ENCODE results near the gene PLCB1. TPM values are rescaled to one million over a fixed set of nuclear protein-coding genes. Genes with fewer than 3 reads are reported as not detected.

PLCB1 gene
- total and polyA plus RNA-seq, 8 donors, result 8.8 to 27.7 (median 19.2) TPM

DNA sequence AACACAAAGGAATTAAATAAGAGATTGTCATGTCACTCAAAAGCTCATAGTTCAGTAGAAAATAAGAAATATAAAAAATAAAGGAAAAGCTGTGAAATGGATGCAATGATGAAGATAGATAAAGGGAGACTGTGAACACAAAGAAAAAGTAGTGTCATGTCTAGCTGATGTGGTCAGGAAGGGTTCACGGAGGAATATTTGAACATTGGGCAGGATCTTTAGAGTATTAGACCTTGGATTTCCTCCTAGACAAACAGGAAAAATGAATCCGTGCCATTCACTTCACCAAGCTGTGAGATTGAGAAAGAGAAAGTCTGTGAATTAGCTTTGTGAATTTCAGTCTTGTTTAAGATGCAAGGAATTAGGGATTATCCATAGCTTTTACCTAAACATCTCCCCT is 522.4 kb downstream of the PLCB1 start:
- Histone ChIP-seq H3K4me1 (no peaks in the 10 kb centered on the region), H3K9me3 (no peaks in the 10 kb centered on the region), H3K27me3 (no peaks in the 10 kb centered on the region), H3K4me3 (no peak overlapping the region), H3K36me3 (no peaks in the 10 kb centered on the region), H3K27ac (no peak overlapping the region)
- intact Hi-C loops (cut with DNase I), result no loop called here
- no peak for TF ChIP-seq CTCF (IDR thresholded peaks at IDR 0.05)
- ATAC-seq (no peak), DNase-seq (no peak)

GRCh38 chr20:8656335-8656734 is 524.3 kb downstream of the PLCB1 start:
- intact Hi-C loops (cut with DNase I), result no loop called here
- DNase-seq, result peak in 1 of 4 donors; percentile 23

GRCh38 chr20:8657664-8658063 is 525.6 kb downstream of the PLCB1 start:
- no peak for DNase-seq
- intact Hi-C loops (cut with DNase I), result no loop called here
- Histone ChIP-seq H3K27ac (no peak overlapping the region), H3K4me3 (no peak overlapping the region), H3K27me3 (no peaks in the 10 kb centered on the region), H3K36me3 (no peaks in the 10 kb centered on the region), H3K9me3 (no peaks in the 10 kb centered on the region), H3K4me1 (no peaks in the 10 kb centered on the region)
- no peak for ATAC-seq
- TF ChIP-seq CTCF (IDR thresholded peaks at IDR 0.05), result no peak

More at GRCh38 chr20:8656335-8656734, 524.3 kb downstream of the PLCB1 start:
- H3K4me1 ChIP-seq, result no peaks in the 10 kb centered on the region
- no peak overlapping the region for H3K4me3 ChIP-seq
- no peaks in the 10 kb centered on the region for H3K36me3 ChIP-seq
- TF ChIP-seq CTCF (IDR thresholded peaks at IDR 0.05), result no peak
- H3K27ac ChIP-seq, result peak overlapping the region in 1 of 2 donors; percentile 14
- ATAC-seq, result no peak
- H3K27me3 ChIP-seq, result no peaks in the 10 kb centered on the region
- no peaks in the 10 kb centered on the region for H3K9me3 ChIP-seq

DNA sequence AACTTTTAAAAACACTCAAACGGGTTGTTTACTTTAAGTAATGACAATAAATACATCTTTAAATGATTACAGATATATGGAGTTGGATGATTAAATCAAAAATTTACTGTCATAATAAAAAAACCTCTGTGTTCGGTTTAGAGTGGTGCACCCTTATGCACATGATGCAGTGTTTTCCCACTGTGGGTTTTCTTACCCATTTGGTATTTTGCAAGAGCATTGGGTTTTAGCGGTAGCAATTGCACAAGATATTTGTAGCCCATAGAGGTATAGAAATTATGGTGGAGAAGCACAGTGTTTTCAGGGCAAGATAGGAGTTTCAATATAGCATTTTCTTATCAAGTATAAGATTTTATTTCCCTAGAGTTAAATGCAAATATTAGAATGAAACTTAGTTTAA is 526.0 kb downstream of the PLCB1 start:
- no peaks in the 10 kb centered on the region for H3K9me3 ChIP-seq
- no peaks in the 10 kb centered on the region for H3K4me1 ChIP-seq
- DNase-seq (no peak), ATAC-seq (no peak)
- no peak overlapping the region for H3K27ac ChIP-seq
- H3K27me3 ChIP-seq, result no peaks in the 10 kb centered on the region
- no peak overlapping the region for H3K4me3 ChIP-seq
- intact Hi-C loops (cut with DNase I), result no loop called here
- TF ChIP-seq CTCF (IDR thresholded peaks at IDR 0.05), result no peak
- no peaks in the 10 kb centered on the region for H3K36me3 ChIP-seq

DNA sequence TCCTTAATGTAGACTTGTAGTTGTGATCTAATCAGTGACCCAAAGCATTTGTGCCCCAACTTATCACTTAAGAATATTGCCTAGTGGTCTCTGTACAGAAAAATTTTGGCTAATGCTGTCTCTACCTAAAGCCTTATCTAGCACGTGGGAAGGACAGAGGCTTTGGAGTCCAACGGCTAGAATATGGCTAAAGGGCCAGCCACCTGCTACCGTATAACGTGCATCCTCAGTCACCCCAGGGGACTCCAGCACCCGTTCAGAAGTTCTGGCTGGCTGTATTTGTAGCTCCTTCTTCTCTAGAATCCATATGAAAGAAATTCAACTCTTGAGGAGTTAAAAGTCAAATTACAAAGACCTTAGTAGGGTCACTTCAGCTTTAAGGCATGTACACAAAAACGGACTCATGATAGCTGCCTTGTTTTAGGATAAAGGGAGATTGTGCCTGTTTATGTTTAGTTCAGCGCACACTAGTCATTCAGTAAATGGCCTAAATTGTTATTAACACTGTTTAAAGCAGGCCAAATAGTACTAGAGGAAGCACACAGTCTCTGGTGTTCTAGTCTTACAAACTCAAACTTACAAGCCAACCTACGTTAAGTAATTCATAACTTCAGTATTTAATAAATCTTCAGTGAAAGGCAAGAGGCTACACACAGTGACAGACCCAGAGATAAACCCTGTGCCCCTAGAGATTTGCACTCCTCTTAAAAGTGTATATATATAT is 529.3 kb downstream of the PLCB1 start:
- no peak for TF ChIP-seq CTCF (IDR thresholded peaks at IDR 0.05)
- intact Hi-C loops (cut with DNase I), result loop anchor here in 1 of 2 donors (10.0 kb wide), 1 partner anchor 517 kb away; no protein-coding TSS in a partner anchor
- ATAC-seq, result no peak

More for the DNA sequence above, 529.3 kb downstream of the PLCB1 start:
- Histone ChIP-seq H3K4me1 (no peaks in the 10 kb centered on the region), H3K27ac (no peak overlapping the region), H3K27me3 (no peaks in the 10 kb centered on the region), H3K4me3 (no peak overlapping the region), H3K9me3 (no peaks in the 10 kb centered on the region), H3K36me3 (no peaks in the 10 kb centered on the region)
- DNase-seq, result no peak
